SK-N-DZ (cell line): ENCODE measurements around the gene DMC1.

ENCODE experiments used
- DNase-seq: peaks from one replicate; pipeline ENCODE4 v3.0.0-alpha.2; 2015; ENCODE audit warnings: low spot score

DMC1 gene

DNA sequence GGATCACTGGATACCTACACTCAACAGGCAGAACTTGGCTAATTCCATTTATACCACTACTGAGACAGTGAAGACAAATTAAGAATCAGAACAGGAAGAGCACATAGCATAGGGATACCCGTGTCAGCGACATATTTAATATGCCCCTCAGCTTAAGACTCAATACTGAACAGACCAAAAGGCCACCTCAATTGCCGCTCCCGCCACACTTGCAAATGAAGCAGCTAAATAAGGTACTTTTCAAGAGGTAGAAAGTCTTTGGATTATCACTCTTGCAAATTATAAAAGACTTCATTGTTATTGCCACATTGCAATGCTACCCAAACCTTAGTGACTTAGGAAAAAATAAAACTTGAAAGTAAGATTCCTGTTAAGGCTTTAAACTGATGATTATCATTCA lies 67.0 kb downstream of the DMC1 start:
- no peak for DNase-seq

DNA sequence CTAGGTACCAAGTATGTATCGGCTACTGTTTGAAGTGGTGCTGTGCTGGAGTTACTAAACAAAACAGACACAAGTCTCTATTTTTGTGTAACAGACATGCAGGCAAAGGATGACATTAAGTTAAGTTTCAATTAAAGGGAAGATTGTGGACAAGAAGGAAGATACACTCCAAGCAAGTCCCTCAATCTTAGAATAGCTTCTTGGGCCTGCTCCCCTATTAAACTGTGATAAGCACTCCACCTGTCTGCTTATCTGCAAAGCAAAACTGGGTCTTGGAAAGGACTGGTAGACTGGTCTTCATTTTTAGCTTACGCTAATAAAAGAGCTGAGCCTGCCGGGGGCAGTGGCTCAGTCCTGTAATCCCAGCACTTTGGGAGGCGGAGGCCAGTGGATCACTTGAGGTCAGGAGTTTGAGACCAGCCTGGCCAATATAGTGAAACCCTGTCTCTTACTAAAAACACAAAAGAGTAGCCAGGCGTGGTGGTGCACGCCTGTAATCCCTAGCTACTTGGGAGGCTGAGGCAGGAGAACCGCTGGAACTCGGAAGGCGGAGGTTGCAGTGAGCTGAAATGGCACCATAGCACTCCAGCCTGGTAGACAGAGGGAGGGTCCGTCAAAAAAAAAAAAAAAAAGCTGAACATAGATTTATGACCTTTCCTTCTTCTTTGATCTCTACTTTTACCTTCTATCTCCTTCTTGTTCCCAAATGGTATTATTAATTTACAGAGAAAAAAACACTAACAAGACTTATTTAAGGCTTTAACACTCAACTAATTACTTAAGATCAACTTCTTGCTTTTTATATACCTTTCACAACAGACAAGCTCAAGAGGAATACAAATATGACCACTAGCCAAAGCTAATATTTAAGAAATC lies 67.9 kb downstream of the DMC1 start:
- DNase-seq: no peak

DNA sequence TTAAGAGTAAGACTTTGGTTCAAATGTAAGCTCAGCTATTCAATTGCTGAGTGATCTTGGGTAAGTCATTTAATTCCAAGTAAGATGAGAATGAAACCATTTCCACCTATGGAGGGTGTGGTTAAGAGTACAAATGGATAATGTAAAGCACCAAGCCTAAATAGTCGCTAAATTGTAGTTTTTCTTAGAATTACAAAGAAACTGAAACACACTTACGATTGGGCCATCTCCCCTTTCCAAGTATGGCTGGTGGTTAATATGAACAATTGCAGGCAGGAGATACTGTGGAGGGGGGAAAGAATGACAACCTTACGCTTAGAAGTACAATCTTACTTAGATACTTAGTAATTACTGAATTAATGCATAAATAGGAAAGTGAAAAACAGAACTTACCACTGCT lies 72.1 kb downstream of the DMC1 start:
- DNase-seq: no peak

GRCh38 chr22:38494939-38495338 lies 75.0 kb downstream of the DMC1 start:
- DNase-seq: no peak

DNA sequence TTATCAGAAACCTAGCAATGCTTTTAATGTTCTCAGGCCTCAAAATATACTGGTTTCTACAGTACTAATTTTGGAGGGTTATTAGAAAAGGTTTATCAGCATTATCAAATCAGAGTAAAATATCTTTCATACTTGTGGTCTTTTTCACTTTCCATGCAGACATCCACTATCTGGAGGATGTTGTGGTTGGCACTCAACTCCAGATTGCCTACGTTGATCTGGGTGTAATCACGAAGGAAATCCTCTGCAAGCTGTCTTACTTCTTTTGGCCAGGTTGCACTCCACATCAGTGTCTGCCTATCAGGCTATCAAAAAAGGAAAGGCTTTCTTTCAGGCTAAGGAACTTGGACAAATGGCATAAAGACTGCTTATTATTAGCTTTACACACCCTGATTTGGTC lies 75.5 kb downstream of the DMC1 start:
- no peak for DNase-seq

- DNase-seq: no peak
These were observed 78.2 kb downstream of the DMC1 start for GRCh38 chr22:38491707-38492348.

DNA sequence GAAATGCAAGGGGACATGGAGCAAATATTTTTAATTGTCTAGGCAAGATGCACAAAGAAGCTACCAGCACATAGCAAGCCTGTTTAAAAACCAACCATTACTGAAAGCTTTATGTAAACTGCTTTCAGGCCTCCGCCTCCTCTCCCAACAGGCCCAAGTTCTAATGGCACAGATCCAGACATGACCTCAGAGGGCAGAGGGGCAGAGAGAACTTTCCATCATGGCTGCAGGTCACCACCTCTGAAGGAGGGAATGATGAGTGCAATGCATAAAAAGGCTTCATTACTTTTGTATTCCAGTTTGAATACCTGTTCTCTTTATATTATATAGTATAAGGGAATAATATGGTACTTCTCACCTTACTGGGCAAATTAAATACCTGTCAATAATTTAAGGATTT lies 79.1 kb downstream of the DMC1 start:
- DNase-seq: no peak

- no peak for DNase-seq
These were observed 79.5 kb downstream of the DMC1 start for GRCh38 chr22:38490475-38490874.

DNA sequence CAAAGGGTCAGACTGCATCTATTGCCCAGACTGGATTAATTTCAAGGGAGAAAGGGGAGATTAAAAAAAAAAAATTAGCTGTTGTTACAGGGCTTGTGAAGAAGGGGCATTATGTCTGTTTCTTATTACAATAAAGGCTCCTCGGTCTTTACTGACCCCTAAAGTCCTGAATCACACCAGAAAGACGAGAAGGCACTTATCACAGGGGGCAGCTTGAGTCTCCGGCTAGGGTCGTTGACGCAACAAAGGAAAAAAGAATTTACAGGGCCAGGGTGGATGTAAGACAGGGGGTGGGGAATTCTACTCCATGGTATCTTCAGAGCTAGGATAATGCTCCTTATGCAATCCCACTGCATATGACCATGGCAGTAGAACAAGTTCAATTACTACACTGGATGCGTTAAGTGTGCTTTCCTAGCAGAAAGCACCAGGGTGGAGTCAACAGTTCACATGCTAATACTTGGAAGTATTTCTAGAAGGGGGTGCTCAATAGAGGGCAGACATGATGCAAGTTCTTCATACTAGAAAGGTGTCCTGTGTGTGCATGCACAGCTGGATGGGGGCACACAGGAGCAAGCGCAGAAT lies 80.3 kb downstream of the DMC1 start:
- no peak for DNase-seq

- no peak for DNase-seq
These were observed 80.8 kb downstream of the DMC1 start for GRCh38 chr22:38489142-38489541.

- DNase-seq: no peak
These were observed 82.0 kb downstream of the DMC1 start for GRCh38 chr22:38487946-38488345.

- DNase-seq: no peak
These were observed 84.2 kb downstream of the DMC1 start for GRCh38 chr22:38485783-38486182.

GRCh38 chr22:38484244-38484643 lies 85.7 kb downstream of the DMC1 start:
- no peak for DNase-seq

DNA sequence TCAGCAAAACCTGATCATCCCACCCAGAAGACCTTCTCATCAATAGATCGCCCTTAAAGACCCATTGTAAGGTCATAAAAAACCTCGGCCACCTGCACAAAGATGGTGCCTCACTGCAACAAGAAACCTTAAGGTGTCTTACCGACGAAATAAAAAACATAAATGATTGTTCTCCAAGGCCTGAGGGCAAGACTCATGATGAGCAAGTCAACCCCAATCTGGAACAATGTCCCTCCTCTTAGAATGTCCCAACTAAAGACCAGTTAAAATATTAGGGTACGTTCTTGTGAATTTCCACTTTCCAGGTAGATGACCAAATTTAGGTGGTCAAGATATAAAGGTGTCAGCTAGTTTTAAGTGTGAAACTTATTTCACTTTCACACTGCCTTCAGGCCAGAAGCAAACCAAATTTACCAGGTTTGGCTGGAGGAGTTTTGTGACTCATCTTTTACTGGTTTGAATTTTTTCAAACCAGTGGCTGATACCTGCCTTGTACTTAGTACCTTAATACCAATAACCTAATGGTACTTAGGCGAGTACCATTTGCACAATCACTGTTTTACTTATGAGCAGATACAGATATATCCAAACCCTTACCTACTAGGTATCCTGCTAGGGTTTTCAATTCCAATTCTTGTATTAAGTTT lies 87.2 kb downstream of the DMC1 start:
- DNase-seq: no peak

DNA sequence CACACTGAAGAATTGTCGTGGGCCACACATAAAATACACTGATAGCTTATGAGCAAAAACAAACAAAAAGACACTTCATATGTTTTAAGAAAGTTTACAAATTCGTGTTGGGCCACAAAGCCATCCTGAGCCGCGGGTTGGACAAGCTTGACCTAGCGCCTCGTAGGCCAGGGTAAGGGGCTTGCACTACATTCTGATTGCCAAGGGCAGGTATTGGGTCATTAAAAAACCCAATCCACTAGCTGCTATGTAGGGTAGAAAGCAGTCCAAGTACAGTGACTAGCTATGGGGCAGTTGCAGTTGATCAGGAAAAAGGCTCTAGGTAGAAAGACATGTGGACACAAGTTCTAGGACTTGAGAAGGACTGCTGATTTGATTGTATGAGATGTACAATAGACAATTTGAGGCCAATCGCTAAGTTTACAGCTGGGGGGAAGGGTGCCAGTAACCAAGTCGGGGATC lies 88.1 kb downstream of the DMC1 start:
- no peak for DNase-seq

DNA sequence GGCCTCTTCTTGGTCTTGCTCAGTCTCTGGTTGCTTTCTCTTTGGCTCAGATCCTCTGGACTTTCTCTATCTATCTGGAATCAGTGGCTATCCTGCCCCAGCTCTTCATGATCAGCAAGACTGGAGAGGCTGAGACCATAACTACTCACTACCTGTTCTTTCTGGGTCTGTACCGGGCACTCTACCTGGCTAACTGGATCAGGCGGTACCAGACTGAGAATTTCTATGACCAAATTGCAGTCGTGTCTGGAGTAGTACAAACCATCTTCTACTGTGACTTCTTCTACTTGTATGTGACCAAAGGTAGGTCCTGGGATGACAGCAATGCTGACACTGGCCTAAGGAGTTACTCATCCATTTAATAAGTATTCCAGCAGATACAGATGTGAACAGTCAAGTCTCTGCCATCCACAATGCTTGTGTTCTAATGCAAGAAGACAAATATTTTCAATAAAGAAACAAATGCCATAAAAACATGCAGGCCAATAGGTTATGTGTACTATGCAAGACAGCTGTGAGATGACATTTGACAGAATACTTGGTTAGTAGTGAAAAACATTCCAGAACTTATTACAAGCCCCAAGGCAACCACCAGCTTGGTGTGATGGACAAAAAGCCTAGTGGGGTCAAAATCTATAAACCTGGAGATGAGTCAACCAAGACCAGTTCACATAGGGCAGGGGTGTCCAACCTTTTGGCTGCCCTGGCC lies 88.7 kb downstream of the DMC1 start:
- DNase-seq: no peak

GRCh38 chr22:38479096-38479837 lies 90.7 kb downstream of the DMC1 start:
- DNase-seq: no peak

- no peak for DNase-seq
These were observed 92.4 kb downstream of the DMC1 start for GRCh38 chr22:38477585-38477984.

- no peak for DNase-seq
These were observed 95.9 kb downstream of the DMC1 start for GRCh38 chr22:38474003-38474607.

GRCh38 chr22:38471237-38471636 lies 98.7 kb downstream of the DMC1 start:
- no peak for DNase-seq
